ENCODE data around the gene P2RY8. TPM values are rescaled to one million over a fixed set of nuclear protein-coding genes. Genes with fewer than 3 reads are reported as not detected.

P2RY8 gene
- total RNA-seq, 4 donors from 2014 or later = 0.81 to 2.7 (median 1.8) TPM

GRCh38 chrX:1440506-1440905 lies 96.5 kb downstream of the P2RY8 start:
- no peaks in the 10 kb centered on the region for H3K27me3 ChIP-seq
- H3K27ac ChIP-seq = no peak overlapping the region
- TF ChIP-seq EP300 (IDR thresholded peaks at IDR 0.05) = no peak
- TF ChIP-seq POLR2AphosphoS5 (IDR thresholded peaks at IDR 0.05) = no peak
- TF ChIP-seq CTCF (IDR thresholded peaks at IDR 0.05) = no peak
- no peak for ATAC-seq
- H3K4me3 ChIP-seq = no peak overlapping the region
- WGBS, 2 donors (ENCODE audit: low coverage in 1 of 2) = 95 to 98% methylated on average over 6 of the region's 6 CpGs
- H3K4me1 ChIP-seq = no peaks in the 10 kb centered on the region
- peaks cover 0 to 71% of the 10 kb centered on the region in 2 donors for H3K36me3 ChIP-seq
- no peaks in the 10 kb centered on the region for H3K9me3 ChIP-seq

- no peaks in the 10 kb centered on the region for H3K9me3 ChIP-seq
- H3K4me1 ChIP-seq = no peaks in the 10 kb centered on the region
- H3K27me3 ChIP-seq = no peaks in the 10 kb centered on the region
- ATAC-seq = no peak
- H3K4me3 ChIP-seq = no peak overlapping the region
- H3K27ac ChIP-seq = no peak overlapping the region
- WGBS, 2 donors (ENCODE audit: low coverage in 1 of 2) = 100% methylated on average over 3 of the region's 20 CpGs; no CpG with 5 or more reads in 1 of the 2 donors
- TF ChIP-seq CTCF (IDR thresholded peaks at IDR 0.05) (no peak), POLR2AphosphoS5 (IDR thresholded peaks at IDR 0.05) (no peak), EP300 (IDR thresholded peaks at IDR 0.05) (no peak), POLR2A (IDR thresholded peaks at IDR 0.05) (no peak)
- peaks cover 0 to 88% of the 10 kb centered on the region in 2 donors for H3K36me3 ChIP-seq
Observed at GRCh38 chrX:1435241-1435895, 101.6 kb downstream of the P2RY8 start.

- Histone ChIP-seq H3K4me3 (no peak overlapping the region), H3K27ac (no peak overlapping the region), H3K9me3 (no peaks in the 10 kb centered on the region), H3K4me1 (no peaks in the 10 kb centered on the region), H3K36me3 (peaks cover 0 to 88% of the 10 kb centered on the region in 2 donors), H3K27me3 (no peaks in the 10 kb centered on the region)
- no peak for ATAC-seq
- WGBS, 2 donors (ENCODE audit: low coverage in 1 of 2) = 98% methylated on average over 6 of the region's 22 CpGs; no CpG with 5 or more reads in 1 of the 2 donors
- no peak for TF ChIP-seq POLR2A (IDR thresholded peaks at IDR 0.05)
- TF ChIP-seq EP300 (IDR thresholded peaks at IDR 0.05) = no peak
- no peak for TF ChIP-seq POLR2AphosphoS5 (IDR thresholded peaks at IDR 0.05)
- TF ChIP-seq CTCF (IDR thresholded peaks at IDR 0.05) = no peak
Observed at GRCh38 chrX:1434871-1435240, 102.1 kb downstream of the P2RY8 start.

- Histone ChIP-seq H3K9me3 (no peaks in the 10 kb centered on the region), H3K27me3 (no peaks in the 10 kb centered on the region), H3K4me3 (no peak overlapping the region), H3K36me3 (peaks cover 0 to 82% of the 10 kb centered on the region in 2 donors), H3K27ac (no peak overlapping the region), H3K4me1 (no peaks in the 10 kb centered on the region)
- TF ChIP-seq POLR2AphosphoS5 (IDR thresholded peaks at IDR 0.05) (no peak), EP300 (IDR thresholded peaks at IDR 0.05) (no peak), POLR2A (IDR thresholded peaks at IDR 0.05) (no peak), CTCF (IDR thresholded peaks at IDR 0.05) (no peak)
- 90% methylated on average over 13 of the region's 19 CpGs; no CpG with 5 or more reads in 1 of the 2 donors for WGBS, 2 donors (ENCODE audit: low coverage in 1 of 2)
- ATAC-seq = no peak
Observed at GRCh38 chrX:1433646-1434357, 103.2 kb downstream of the P2RY8 start.

- WGBS, 2 donors (ENCODE audit: low coverage in 1 of 2) = 93 to 95% methylated on average over 5 to 10 of the region's 10 CpGs
- TF ChIP-seq CTCF (IDR thresholded peaks at IDR 0.05) (no peak), POLR2AphosphoS5 (IDR thresholded peaks at IDR 0.05) (no peak), EP300 (IDR thresholded peaks at IDR 0.05) (no peak), POLR2A (IDR thresholded peaks at IDR 0.05) (no peak)
- Histone ChIP-seq H3K4me3 (no peak overlapping the region), H3K27me3 (no peaks in the 10 kb centered on the region), H3K4me1 (no peaks in the 10 kb centered on the region), H3K27ac (no peak overlapping the region), H3K36me3 (peaks cover 0 to 76% of the 10 kb centered on the region in 2 donors), H3K9me3 (no peaks in the 10 kb centered on the region)
- ATAC-seq = no peak
Observed at GRCh38 chrX:1430451-1430850, 106.5 kb downstream of the P2RY8 start.

All from gastroesophageal sphincter (tissue), 4 donors.